SJCRH30 (cell line): ENCODE results near the gene SLC28A3. TPM values are rescaled to one million over a fixed set of nuclear protein-coding genes. Genes with fewer than 3 reads are reported as not detected.

ENCODE experiments used
- DNase-seq, 2 experiments: peaks; one replicate each; pipeline ENCODE4 v3.0.0-alpha.2; 2015 to 2020
- H3K27ac ChIP-seq: fragments of 250-450 bp; sonication (Bioruptor Pico); 2 replicates; pipeline ENCODE4 v1.5.1; 2020; ENCODE audit warnings: mild to moderate bottlenecking, moderate library complexity
- H3K27me3 ChIP-seq: fragments of 250-450 bp; sonication (Bioruptor Pico); 2 replicates; pipeline ENCODE4 v1.5.1; 2020; ENCODE audit warnings: mild to moderate bottlenecking, moderate library complexity
- H3K36me3 ChIP-seq: fragments of 250-450 bp; sonication (Bioruptor Pico); 2 replicates; pipeline ENCODE4 v1.5.1; 2020; ENCODE audit warnings: mild to moderate bottlenecking, moderate library complexity
- H3K4me1 ChIP-seq: fragments of 250-450 bp; sonication (Bioruptor Pico); 2 replicates; pipeline ENCODE4 v1.5.1; 2020; ENCODE audit warnings: mild to moderate bottlenecking, moderate library complexity
- H3K4me3 ChIP-seq: fragments of 250-450 bp; sonication (Bioruptor Pico); 2 replicates; pipeline ENCODE4 v1.5.1; 2020; ENCODE audit warnings: mild to moderate bottlenecking, moderate library complexity
- H3K9me3 ChIP-seq: fragments of 250-450 bp; sonication (Bioruptor Pico); replicated peaks from 2 replicates; pipeline ENCODE4 v1.5.1; 2020; ENCODE audit warnings: mild to moderate bottlenecking, moderate library complexity
- total RNA-seq: library from RNA; depleted of rRNA; stranded (reverse); fragments of >200 nt; shearing (Covaris generic); gene quantifications from 2 replicates; pipeline ENCODE4 v1.2.3, GENCODE V29; 2014

SLC28A3 gene
- total RNA-seq, 1 experiment from 2014 or later: 0.02 TPM

GRCh38 chr9:84266087-84266561 lies 74.4 kb downstream of the SLC28A3 start:
- H3K4me1 ChIP-seq: no peaks in the 10 kb centered on the region
- no peaks in the 10 kb centered on the region for H3K36me3 ChIP-seq
- no peak for DNase-seq
- H3K27me3 ChIP-seq: no peaks in the 10 kb centered on the region
- no peak overlapping the region for H3K4me3 ChIP-seq
- no peak overlapping the region for H3K27ac ChIP-seq
- no peaks in the 10 kb centered on the region for H3K9me3 ChIP-seq

DNA sequence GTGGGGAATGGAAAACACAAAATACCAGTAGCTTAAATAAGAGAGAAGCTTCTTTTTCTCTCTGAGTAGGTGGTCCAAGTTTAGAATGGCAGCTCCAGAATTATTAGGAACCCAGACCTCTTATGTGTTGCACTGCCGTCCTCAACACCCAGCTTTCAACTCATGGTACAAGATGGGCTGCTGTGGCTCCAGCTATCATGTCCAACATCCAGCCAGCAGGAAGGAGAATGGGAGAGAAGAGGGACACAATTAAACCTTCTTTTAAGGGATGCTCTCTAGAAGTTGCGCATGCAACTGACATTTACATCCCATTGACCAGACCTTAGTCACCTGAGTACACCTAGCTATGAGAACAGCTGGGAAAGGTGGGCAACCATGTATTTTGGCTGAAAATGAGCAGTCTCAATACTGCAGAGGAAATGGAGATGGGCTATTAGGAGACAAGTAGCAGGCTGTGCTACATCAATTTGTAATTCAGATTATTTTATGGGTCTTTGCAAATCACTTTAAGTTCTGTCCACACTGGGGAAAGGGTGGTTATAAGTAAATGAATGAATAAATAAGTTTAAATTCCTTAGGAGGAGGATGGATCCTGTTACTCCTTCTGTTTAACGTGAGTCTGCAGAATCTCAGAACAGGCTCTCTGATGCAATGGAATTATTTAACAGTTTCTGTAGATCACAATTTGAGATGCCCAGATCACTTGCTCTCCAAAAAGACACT lies 76.1 kb downstream of the SLC28A3 start:
- H3K27me3 ChIP-seq: no peaks in the 10 kb centered on the region
- no peaks in the 10 kb centered on the region for H3K9me3 ChIP-seq
- H3K4me1 ChIP-seq: no peaks in the 10 kb centered on the region
- H3K27ac ChIP-seq: no peak overlapping the region
- no peak overlapping the region for H3K4me3 ChIP-seq
- DNase-seq: no peak
- no peaks in the 10 kb centered on the region for H3K36me3 ChIP-seq

DNA sequence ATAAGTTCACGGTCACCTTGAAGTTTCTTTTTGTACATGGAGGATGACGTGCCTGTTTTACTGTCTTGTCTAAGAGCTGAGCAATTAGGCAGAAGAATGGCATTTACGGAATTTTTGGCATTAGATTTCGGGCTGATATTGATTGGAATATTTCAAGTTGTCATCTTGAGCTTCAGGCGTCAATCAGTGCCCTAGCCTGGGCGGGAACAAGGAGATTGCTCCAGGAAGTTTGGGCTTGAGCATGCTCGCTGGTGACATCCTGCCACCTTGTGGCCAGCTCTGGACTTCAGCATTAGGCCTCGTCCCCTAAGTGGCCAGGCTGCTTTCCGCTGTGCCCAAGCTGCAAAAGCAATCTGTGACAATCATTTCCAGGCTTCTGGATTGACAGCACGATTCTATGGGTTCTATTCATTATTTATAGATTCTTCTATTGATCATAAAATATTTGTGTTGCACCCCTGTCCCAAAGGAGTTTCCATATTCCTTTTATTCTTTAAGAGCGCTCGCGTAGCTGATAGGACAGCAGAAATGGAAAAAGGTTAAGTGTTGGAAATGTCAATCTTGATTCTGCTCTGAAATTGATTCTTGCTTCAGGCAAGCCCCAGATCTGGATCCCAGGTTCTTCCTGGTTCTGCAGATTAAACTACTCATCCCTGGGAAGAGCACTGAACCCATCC lies 79.3 kb downstream of the SLC28A3 start:
- Histone ChIP-seq H3K4me1 (no peaks in the 10 kb centered on the region), H3K9me3 (no peaks in the 10 kb centered on the region), H3K4me3 (no peak overlapping the region), H3K27ac (no peak overlapping the region), H3K36me3 (no peaks in the 10 kb centered on the region), H3K27me3 (no peaks in the 10 kb centered on the region)
- peak; percentile 79 to 90 for DNase-seq

DNA sequence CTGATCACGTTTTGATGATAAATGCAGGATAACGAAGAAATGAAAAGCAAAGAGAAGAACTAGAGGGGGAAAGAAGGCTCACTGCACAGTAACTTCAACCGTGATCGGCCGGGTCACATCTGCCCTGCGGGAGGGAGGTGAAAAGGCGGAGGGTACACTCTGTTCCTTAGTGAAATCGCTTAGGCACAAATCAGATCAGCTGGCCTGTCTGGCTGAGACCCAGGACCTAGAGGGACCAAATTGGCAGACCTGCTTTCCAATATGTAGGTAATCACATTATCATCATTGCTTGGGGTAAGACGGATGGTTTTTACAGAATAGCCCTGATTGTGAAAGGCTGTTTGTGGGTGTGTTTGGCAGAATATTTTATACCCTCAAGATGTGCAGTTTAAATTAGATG lies 82.2 kb downstream of the SLC28A3 start:
- H3K36me3 ChIP-seq: no peaks in the 10 kb centered on the region

GRCh38 chr9:84255696-84256095 lies 84.9 kb downstream of the SLC28A3 start:
- Histone ChIP-seq H3K4me1 (no peaks in the 10 kb centered on the region), H3K36me3 (no peaks in the 10 kb centered on the region), H3K4me3 (no peak overlapping the region), H3K27ac (no peak overlapping the region), H3K9me3 (0 out of 2 replicates have a peak, but pooled peaks cover 4% of the 10 kb centered on the region), H3K27me3 (no peaks in the 10 kb centered on the region)
- no peak for DNase-seq

More for the DNA sequence above, 82.2 kb downstream of the SLC28A3 start:
- 0 out of 2 replicates have a peak, but pooled peaks cover 4% of the 10 kb centered on the region for H3K9me3 ChIP-seq
- no peaks in the 10 kb centered on the region for H3K27me3 ChIP-seq
- H3K4me3 ChIP-seq: no peak overlapping the region
- H3K4me1 ChIP-seq: no peaks in the 10 kb centered on the region
- no peak overlapping the region for H3K27ac ChIP-seq
- DNase-seq: no peak

DNA sequence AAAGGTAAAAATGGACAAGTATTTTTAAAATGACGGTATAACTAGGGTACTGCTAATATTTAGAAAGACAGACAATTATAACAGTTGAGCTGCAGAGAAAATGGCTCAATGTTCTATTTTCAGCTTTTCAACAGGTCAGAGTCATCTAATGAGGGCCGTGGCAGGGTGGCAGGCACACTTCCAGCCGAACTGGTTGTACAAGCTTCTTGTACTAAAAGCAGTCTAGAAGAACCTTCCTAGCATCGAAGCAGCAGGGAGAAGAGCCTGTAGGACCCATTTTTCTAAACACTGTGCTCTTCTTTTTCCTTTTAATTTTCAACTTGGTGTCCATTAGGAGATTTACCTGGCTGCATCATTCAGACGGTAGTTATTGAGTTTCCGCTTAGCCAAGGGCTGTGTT lies 85.6 kb downstream of the SLC28A3 start:
- Histone ChIP-seq H3K36me3 (no peaks in the 10 kb centered on the region), H3K27me3 (no peaks in the 10 kb centered on the region), H3K4me3 (no peak overlapping the region), H3K27ac (no peak overlapping the region), H3K9me3 (0 out of 2 replicates have a peak, but pooled peaks cover 4% of the 10 kb centered on the region), H3K4me1 (no peaks in the 10 kb centered on the region)
- DNase-seq: no peak

DNA sequence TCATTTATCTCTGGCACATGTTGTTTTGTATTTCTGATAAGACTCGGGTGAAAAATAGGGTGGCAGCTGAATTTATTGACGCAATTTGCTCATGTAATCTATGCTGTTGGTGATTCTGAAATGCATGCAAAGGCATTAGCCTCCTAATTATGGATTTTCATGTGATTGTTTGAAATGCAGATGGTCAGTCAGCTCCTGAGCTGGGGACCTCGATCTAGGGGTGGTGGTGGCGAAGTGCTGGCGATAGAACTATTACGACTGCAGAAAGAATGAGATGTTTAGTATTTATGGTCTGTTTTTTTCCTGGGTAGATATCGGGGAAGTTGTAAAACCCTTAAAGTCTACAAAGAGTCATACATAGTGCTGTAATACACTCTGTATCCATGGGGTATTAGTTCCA lies 88.6 kb downstream of the SLC28A3 start:
- DNase-seq: no peak
- Histone ChIP-seq H3K9me3 (0 out of 2 replicates have a peak, but pooled peaks cover 7% of the 10 kb centered on the region), H3K36me3 (no peaks in the 10 kb centered on the region), H3K27me3 (no peaks in the 10 kb centered on the region), H3K27ac (no peak overlapping the region), H3K4me3 (no peak overlapping the region), H3K4me1 (no peaks in the 10 kb centered on the region)

DNA sequence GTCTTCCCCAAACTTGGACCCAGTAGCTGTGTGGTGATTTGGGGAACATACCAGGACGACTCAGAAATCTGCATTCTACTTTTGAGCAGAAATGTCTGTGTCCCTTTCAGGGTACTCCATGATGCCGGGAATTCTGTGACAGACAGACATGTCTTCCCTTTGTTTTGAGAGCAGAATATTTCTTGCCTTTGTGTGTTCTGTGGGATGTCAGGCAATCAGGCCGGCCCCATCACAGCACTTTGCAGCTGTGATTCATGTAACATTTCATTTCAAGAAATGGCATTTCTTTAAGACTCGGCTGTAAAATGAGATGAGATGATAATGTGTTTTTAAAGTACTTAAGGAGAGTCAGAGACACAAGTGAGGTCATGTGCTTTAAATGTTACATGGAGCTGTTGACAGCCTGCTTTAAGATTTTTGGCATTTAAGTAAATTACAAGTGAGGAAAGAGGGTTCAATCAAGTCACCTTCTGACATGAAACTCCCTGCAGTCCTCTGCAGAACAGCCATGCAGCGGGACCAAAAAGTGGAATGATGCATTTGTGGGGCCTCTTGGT lies 98.7 kb downstream of the SLC28A3 start:
- H3K4me3 ChIP-seq: no peak overlapping the region
- H3K27ac ChIP-seq: no peak overlapping the region
- H3K27me3 ChIP-seq: no peaks in the 10 kb centered on the region
- no peak for DNase-seq
- no peaks in the 10 kb centered on the region for H3K36me3 ChIP-seq
- no peaks in the 10 kb centered on the region for H3K9me3 ChIP-seq
- H3K4me1 ChIP-seq: peaks cover 9% of the 10 kb centered on the region

DNA sequence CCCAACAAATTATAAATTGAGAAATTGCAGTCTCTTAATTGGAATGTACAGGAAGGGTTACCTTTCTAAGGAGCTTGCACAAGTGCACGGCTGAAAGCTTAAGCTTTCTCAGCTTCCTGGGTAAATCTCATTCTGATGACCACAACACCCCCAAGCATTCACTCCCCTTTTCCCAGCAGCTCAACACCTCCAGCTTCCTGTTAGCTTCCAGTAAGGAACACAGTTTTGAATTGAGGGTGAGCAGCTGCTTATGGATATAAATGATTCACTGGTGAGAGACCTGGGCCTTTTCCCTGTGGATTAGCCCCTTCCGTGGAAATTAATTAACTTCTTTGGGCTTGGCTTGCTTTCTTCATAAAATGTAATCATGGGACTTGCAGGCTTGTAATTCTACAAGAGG lies 101.2 kb downstream of the SLC28A3 start:
- Histone ChIP-seq H3K36me3 (no peaks in the 10 kb centered on the region), H3K27me3 (no peaks in the 10 kb centered on the region), H3K4me3 (no peak overlapping the region), H3K9me3 (no peaks in the 10 kb centered on the region), H3K27ac (no peak overlapping the region), H3K4me1 (peaks cover 9% of the 10 kb centered on the region)
- DNase-seq: peak; percentile 36 to 74

- H3K36me3 ChIP-seq: no peaks in the 10 kb centered on the region
- H3K27ac ChIP-seq: no peak overlapping the region
- DNase-seq: peak in 1 of 2 experiments; percentile 27
- no peaks in the 10 kb centered on the region for H3K27me3 ChIP-seq
- no peaks in the 10 kb centered on the region for H3K9me3 ChIP-seq
- H3K4me1 ChIP-seq: peaks cover 9% of the 10 kb centered on the region
- no peak overlapping the region for H3K4me3 ChIP-seq
These were observed 101.9 kb downstream of the SLC28A3 start for GRCh38 chr9:84238652-84239051.

DNA sequence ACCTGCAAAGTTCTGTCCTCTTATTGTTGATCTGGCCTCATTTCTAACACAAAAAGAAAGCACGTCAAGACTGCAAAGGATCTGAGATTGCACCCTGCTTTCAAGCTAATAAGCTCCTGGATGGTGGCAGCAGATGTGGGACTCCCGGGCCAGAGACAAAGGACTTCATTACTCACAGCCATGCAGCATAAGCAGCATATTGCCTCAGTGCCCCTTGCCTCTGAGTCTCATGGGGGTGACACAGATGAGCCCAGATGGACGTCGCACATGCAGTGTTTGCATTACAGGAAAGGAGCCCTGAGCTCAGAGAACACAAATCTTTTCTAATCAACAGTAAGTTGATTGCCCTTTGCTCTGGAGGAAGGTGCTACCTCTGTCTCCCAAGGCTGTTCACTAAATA lies 105.0 kb downstream of the SLC28A3 start:
- H3K27me3 ChIP-seq: no peaks in the 10 kb centered on the region
- no peak for DNase-seq
- no peak overlapping the region for H3K27ac ChIP-seq
- H3K36me3 ChIP-seq: no peaks in the 10 kb centered on the region
- no peaks in the 10 kb centered on the region for H3K9me3 ChIP-seq
- H3K4me1 ChIP-seq: peaks cover 15% of the 10 kb centered on the region
- no peak overlapping the region for H3K4me3 ChIP-seq

GRCh38 chr9:84230355-84231145 lies 110.0 kb downstream of the SLC28A3 start:
- Histone ChIP-seq H3K27me3 (no peaks in the 10 kb centered on the region), H3K4me1 (peaks cover 10% of the 10 kb centered on the region; the same call in 1 of the 2 replicates), H3K4me3 (no peak overlapping the region), H3K9me3 (no peaks in the 10 kb centered on the region; the same call in 1 of the 2 replicates), H3K36me3 (no peaks in the 10 kb centered on the region), H3K27ac (peak overlapping the region; percentile 23; the same call in 1 of the 2 replicates)
- peak; percentile 75 to 88 for DNase-seq

- Histone ChIP-seq H3K9me3 (no peaks in the 10 kb centered on the region; the same call in 1 of the 2 replicates), H3K4me3 (no peak overlapping the region), H3K4me1 (peaks cover 10% of the 10 kb centered on the region; the same call in 1 of the 2 replicates), H3K36me3 (no peaks in the 10 kb centered on the region), H3K27ac (no peak overlapping the region), H3K27me3 (no peaks in the 10 kb centered on the region)
- DNase-seq: no peak
These were observed 111.4 kb downstream of the SLC28A3 start for GRCh38 chr9:84229191-84229590.

- DNase-seq: no peak
- H3K27ac ChIP-seq: no peak overlapping the region
- no peaks in the 10 kb centered on the region for H3K27me3 ChIP-seq
- H3K4me1 ChIP-seq: peaks cover 10% of the 10 kb centered on the region; the same call in 1 of the 2 replicates
- no peak overlapping the region for H3K4me3 ChIP-seq
- no peaks in the 10 kb centered on the region; the same call in 1 of the 2 replicates for H3K9me3 ChIP-seq
- no peaks in the 10 kb centered on the region for H3K36me3 ChIP-seq
These were observed 112.3 kb downstream of the SLC28A3 start for GRCh38 chr9:84228130-84228720.
